GM18507 (cell line): ENCODE data around the gene IRF2BP2.
"Not testable (repeated sequence)": the region's sequence is repeated elsewhere in the genome, so short reads cannot be mapped to it uniquely, and the experiment has no call there.

Experiments
- DNase-seq: peaks from one replicate; pipeline ENCODE4 v3.0.0; 2011; ENCODE audit warnings: low read depth; ENCODE audit not compliant: insufficient read length; ENCODE audit errors: extremely low spot score
- FAIRE-seq: peaks from 2 replicates; lab custom pipeline; 2011; peaks lifted over from hg19 to GRCh38; lab: Jason Lieb, UNC

IRF2BP2 gene

GRCh38 chr1:234604495-234605398 is 5.2 kb downstream of the IRF2BP2 start:
- DNase-seq (no peak), FAIRE-seq (no peak)

- DNase-seq (no peak), FAIRE-seq (no peak)
These were observed 6.5 kb downstream of the IRF2BP2 start for GRCh38 chr1:234603221-234604204.

GRCh38 chr1:234602334-234603220 is 7.4 kb downstream of the IRF2BP2 start:
- no peak for DNase-seq
- peak; percentile 50 for FAIRE-seq

- DNase-seq (no peak), FAIRE-seq (no peak)
These were observed 8.5 kb downstream of the IRF2BP2 start for GRCh38 chr1:234601301-234602017.

- FAIRE-seq (peak; percentile 85), DNase-seq (no peak)
These were observed 9.3 kb downstream of the IRF2BP2 start for GRCh38 chr1:234600418-234601281.

- FAIRE-seq = peak; percentile 76
- no peak for DNase-seq
These were observed 10.2 kb downstream of the IRF2BP2 start for GRCh38 chr1:234599617-234600417.

GRCh38 chr1:234598974-234599616 is 10.9 kb downstream of the IRF2BP2 start:
- DNase-seq = no peak
- FAIRE-seq = no peak

- FAIRE-seq (peak; percentile 76), DNase-seq (no peak)
These were observed 12.1 kb downstream of the IRF2BP2 start for GRCh38 chr1:234597894-234598293.

- DNase-seq = no peak
- FAIRE-seq = no peak
These were observed 14.1 kb downstream of the IRF2BP2 start for GRCh38 chr1:234595899-234596298.

- not testable (repeated sequence) for DNase-seq, FAIRE-seq
These were observed 15.4 kb downstream of the IRF2BP2 start for GRCh38 chr1:234594575-234594974.

GRCh38 chr1:234593771-234594504 is 16.0 kb downstream of the IRF2BP2 start:
- DNase-seq = no peak
- no peak for FAIRE-seq

GRCh38 chr1:234593109-234593508 is 16.9 kb downstream of the IRF2BP2 start:
- DNase-seq = no peak
- FAIRE-seq = no peak

GRCh38 chr1:234592240-234592639 is 17.7 kb downstream of the IRF2BP2 start:
- DNase-seq = no peak

GRCh38 chr1:234591131-234591530 is 18.8 kb downstream of the IRF2BP2 start:
- no peak for DNase-seq
- FAIRE-seq = no peak

More at GRCh38 chr1:234592240-234592639, 17.7 kb downstream of the IRF2BP2 start:
- no peak for FAIRE-seq

- DNase-seq = no peak
- FAIRE-seq = no peak
These were observed 19.9 kb downstream of the IRF2BP2 start for GRCh38 chr1:234589854-234590620.
